IPS-20b (cell line): ENCODE measurements around the gene ARHGEF7.
A peak's percentile ranks its signal among the peaks of the same experiment; 100 is the strongest.
"Not testable (repeated sequence)": the region's sequence is repeated elsewhere in the genome, so short reads cannot be mapped to it uniquely, and the experiment has no call there.

Source experiments
- H3K27ac ChIP-seq: one replicate; pipeline ENCODE4 v1.5.1; 2013; ENCODE audit warnings: low read length
- H3K27me3 ChIP-seq: 2 replicates; pipeline ENCODE4 v1.6.1; 2013; ENCODE audit warnings: mild to moderate bottlenecking, low read length, inconsistent platforms; ENCODE audit not compliant: insufficient read depth
- H3K36me3 ChIP-seq: 2 replicates; pipeline ENCODE4 v1.6.1; 2013; ENCODE audit warnings: low read depth, mild to moderate bottlenecking, inconsistent platforms, low read length, moderate library complexity; ENCODE audit not compliant: insufficient read depth
- H3K4me1 ChIP-seq: 2 replicates; pipeline ENCODE4 v1.6.1; 2013; ENCODE audit warnings: mild to moderate bottlenecking, control low read depth, inconsistent platforms, low read length, moderate library complexity; ENCODE audit not compliant: insufficient read depth
- H3K4me3 ChIP-seq: 2 replicates; pipeline ENCODE4 v1.5.1; 2013; ENCODE audit warnings: mild to moderate bottlenecking, low read length, inconsistent platforms
- H3K9ac ChIP-seq: 2 replicates; pipeline ENCODE4 v1.6.1; 2013; ENCODE audit warnings: low read depth, mild to moderate bottlenecking, inconsistent platforms, low read length, moderate library complexity
- H3K9me3 ChIP-seq: 2 replicates; pipeline ENCODE4 v1.6.1; 2013; ENCODE audit warnings: mild to moderate bottlenecking, low read depth, low read length, inconsistent platforms; ENCODE audit not compliant: insufficient read depth

Gene ARHGEF7, protein sequence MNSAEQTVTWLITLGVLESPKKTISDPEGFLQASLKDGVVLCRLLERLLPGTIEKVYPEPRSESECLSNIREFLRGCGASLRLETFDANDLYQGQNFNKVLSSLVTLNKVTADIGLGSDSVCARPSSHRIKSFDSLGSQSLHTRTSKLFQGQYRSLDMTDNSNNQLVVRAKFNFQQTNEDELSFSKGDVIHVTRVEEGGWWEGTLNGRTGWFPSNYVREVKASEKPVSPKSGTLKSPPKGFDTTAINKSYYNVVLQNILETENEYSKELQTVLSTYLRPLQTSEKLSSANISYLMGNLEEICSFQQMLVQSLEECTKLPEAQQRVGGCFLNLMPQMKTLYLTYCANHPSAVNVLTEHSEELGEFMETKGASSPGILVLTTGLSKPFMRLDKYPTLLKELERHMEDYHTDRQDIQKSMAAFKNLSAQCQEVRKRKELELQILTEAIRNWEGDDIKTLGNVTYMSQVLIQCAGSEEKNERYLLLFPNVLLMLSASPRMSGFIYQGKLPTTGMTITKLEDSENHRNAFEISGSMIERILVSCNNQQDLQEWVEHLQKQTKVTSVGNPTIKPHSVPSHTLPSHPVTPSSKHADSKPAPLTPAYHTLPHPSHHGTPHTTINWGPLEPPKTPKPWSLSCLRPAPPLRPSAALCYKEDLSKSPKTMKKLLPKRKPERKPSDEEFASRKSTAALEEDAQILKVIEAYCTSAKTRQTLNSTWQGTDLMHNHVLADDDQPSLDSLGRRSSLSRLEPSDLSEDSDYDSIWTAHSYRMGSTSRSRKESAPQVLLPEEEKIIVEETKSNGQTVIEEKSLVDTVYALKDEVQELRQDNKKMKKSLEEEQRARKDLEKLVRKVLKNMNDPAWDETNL

GRCh38 chr13:111115061-111115964 is at the start of gene ARHGEF7:
Gene ARHGEF7 (plus strand): TSS chr13:111115310. CDS start chr13:111115527, 217 bp downstream.
- peaks cover 68% of the 10 kb centered on the region for H3K27me3 ChIP-seq
- H3K4me3 ChIP-seq, result peak within 1 kb of the TSS; percentile 89
- no peaks in the 10 kb centered on the region for H3K36me3 ChIP-seq
- H3K9ac ChIP-seq, result peak within 1 kb of the TSS; percentile 71; the same call in 1 of the 2 replicates
- H3K27ac ChIP-seq, result no peak within 1 kb of the TSS
- no peaks in the 10 kb centered on the region for H3K4me1 ChIP-seq
- H3K9me3 ChIP-seq, result no peaks in the 10 kb centered on the region

DNA sequence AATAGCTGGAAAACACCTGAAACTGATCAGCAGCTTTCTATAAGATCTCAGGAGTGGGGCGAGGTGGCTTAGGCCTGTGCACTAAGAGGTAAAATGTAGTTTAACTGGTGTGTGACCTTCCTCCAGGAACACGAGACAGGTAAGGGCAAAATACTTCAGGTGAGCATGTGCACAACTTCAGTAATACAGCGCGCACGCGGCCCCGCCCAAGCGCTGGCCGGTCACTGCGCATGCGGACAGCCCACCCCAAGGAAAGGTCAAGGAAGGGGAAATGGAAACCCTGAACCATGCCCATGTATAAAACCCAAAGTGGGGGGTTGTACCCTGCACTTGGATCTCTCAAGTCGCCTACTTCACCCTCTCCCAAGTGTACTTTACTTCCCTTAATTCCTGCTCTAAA is 49.4 kb upstream of the ARHGEF7 start:
- Histone ChIP-seq H3K36me3 (no peaks in the 10 kb centered on the region), H3K4me3 (no peak overlapping the region), H3K27ac (no peak overlapping the region), H3K4me1 (peaks cover 25% of the 10 kb centered on the region), H3K9ac (no peak overlapping the region), H3K27me3 (peaks cover 35% of the 10 kb centered on the region), H3K9me3 (no peaks in the 10 kb centered on the region)

DNA sequence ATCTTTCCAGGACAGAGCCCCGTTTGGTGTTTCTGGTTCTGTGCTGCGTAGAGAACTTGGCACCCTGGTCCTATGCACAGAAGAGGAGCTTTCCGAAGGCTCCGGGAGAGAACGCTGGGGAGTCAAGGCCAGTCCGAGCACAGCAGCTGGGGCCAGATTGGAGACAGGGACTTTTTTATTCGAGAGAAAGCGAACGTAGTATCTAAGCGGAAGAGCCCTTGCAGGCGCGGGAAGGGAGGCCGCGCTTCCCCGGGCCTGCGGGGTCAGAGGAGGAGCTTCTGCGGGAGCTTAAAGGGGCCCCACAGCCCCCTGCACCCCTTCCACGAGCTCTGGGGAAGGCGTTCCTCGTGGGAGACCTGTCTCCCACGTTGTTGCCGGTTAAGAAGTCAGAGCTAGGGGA is 48.6 kb upstream of the ARHGEF7 start:
- Histone ChIP-seq H3K9ac (no peak overlapping the region), H3K27me3 (peaks cover 35% of the 10 kb centered on the region), H3K4me3 (peak overlapping the region; percentile 72; the same call in 1 of the 2 replicates), H3K9me3 (0 out of 2 replicates have a peak, but pooled peaks cover 6% of the 10 kb centered on the region), H3K27ac (no peak overlapping the region), H3K4me1 (peaks cover 25% of the 10 kb centered on the region), H3K36me3 (no peaks in the 10 kb centered on the region)

DNA sequence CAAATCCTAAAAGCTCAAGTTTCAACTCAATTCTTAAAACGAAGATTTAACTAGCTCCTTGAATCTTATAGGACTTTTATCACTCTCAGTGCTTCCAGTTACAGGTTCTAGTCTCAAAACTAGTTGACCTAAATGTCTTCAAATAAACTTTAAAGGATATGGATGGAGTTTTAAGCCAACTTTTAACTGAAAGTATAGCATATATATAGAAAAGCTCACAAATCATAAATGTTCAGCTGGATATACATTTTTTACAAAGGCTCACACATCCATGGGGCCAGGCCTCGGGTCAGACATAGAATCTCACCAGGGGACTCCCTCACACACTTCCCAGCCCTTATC is 47.1 kb upstream of the ARHGEF7 start:
- H3K27me3 ChIP-seq, result peaks cover 35% of the 10 kb centered on the region
- H3K9me3 ChIP-seq, result 0 out of 2 replicates have a peak, but pooled peaks cover 6% of the 10 kb centered on the region
- no peaks in the 10 kb centered on the region for H3K36me3 ChIP-seq
- no peak overlapping the region for H3K9ac ChIP-seq
- peak overlapping the region; percentile 72; the same call in 1 of the 2 replicates for H3K4me3 ChIP-seq
- H3K27ac ChIP-seq, result no peak overlapping the region
- H3K4me1 ChIP-seq, result peaks cover 22% of the 10 kb centered on the region

- H3K36me3 ChIP-seq, H3K4me1 ChIP-seq, H3K4me3 ChIP-seq, H3K27ac ChIP-seq, H3K9ac ChIP-seq: not testable (repeated sequence)
- Histone ChIP-seq H3K9me3 (0 out of 2 replicates have a peak, but pooled peaks cover 12% of the 10 kb centered on the region), H3K27me3 (peaks cover 17% of the 10 kb centered on the region)
Observed at GRCh38 chr13:111071120-111071519, 44.0 kb upstream of the ARHGEF7 start.

DNA sequence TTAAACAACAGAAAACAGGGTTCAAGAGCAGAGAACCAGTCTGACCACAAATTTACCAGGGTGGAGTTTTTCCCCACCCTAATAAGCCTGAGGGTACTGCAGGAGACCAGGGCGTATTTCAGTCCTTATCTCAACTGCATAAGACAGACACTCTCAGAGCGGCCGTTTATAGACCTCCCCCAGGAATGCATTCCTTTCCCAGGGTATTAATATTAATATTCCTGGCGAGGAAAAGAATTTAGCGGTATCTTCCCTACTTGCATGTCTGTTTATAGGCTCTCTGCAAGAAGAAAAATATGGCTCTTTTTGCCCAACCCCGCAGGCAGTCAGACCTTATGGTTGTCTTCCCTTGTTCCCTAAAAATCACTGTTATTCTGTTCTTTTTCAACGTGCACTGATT is 43.6 kb upstream of the ARHGEF7 start:
- not testable (repeated sequence) for H3K27ac ChIP-seq, H3K36me3 ChIP-seq, H3K9ac ChIP-seq, H3K4me3 ChIP-seq, H3K4me1 ChIP-seq
- H3K27me3 ChIP-seq, result peaks cover 13% of the 10 kb centered on the region
- 0 out of 2 replicates have a peak, but pooled peaks cover 12% of the 10 kb centered on the region for H3K9me3 ChIP-seq

- H3K9me3 ChIP-seq, result 0 out of 2 replicates have a peak, but pooled peaks cover 12% of the 10 kb centered on the region
- H3K27ac ChIP-seq, result no peak overlapping the region
Observed at GRCh38 chr13:111074826-111075225, 40.3 kb upstream of the ARHGEF7 start.

GRCh38 chr13:111076155-111077013 is 38.7 kb upstream of the ARHGEF7 start:
- no peak overlapping the region for H3K9ac ChIP-seq
- H3K36me3 ChIP-seq, result no peaks in the 10 kb centered on the region
- H3K27me3 ChIP-seq, result no peaks in the 10 kb centered on the region
- H3K27ac ChIP-seq, result no peak overlapping the region
- H3K4me3 ChIP-seq, result no peak overlapping the region
- no peaks in the 10 kb centered on the region for H3K4me1 ChIP-seq
- H3K9me3 ChIP-seq, result 0 out of 2 replicates have a peak, but pooled peaks cover 6% of the 10 kb centered on the region

More at GRCh38 chr13:111074826-111075225, 40.3 kb upstream of the ARHGEF7 start:
- H3K36me3 ChIP-seq, result no peaks in the 10 kb centered on the region
- no peak overlapping the region for H3K9ac ChIP-seq
- H3K4me1 ChIP-seq, result no peaks in the 10 kb centered on the region
- no peak overlapping the region for H3K4me3 ChIP-seq
- no peaks in the 10 kb centered on the region for H3K27me3 ChIP-seq

DNA sequence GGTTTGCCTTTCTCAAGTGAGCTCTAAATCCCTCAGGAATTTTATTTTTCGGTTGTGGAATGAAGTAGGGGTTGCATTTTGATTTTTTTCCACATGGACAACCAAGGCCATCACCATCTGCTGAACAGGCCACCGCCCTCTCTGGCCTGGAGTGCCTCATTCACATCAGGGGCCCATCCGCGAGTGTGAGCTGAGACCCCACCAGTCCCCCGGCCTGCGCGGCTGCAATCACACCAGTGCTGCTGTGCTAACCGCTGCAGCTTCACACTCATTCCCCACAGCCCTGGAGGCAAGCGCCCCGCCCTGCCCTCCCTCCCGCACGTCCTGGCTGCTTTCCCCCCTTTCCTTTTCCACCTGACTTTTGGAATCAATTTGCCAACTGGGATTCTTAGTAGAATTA is 35.7 kb upstream of the ARHGEF7 start:
- Histone ChIP-seq H3K9me3 (0 out of 2 replicates have a peak, but pooled peaks cover 3% of the 10 kb centered on the region), H3K4me3 (no peak overlapping the region), H3K4me1 (no peaks in the 10 kb centered on the region), H3K27ac (no peak overlapping the region), H3K27me3 (no peaks in the 10 kb centered on the region), H3K9ac (no peak overlapping the region), H3K36me3 (no peaks in the 10 kb centered on the region)

DNA sequence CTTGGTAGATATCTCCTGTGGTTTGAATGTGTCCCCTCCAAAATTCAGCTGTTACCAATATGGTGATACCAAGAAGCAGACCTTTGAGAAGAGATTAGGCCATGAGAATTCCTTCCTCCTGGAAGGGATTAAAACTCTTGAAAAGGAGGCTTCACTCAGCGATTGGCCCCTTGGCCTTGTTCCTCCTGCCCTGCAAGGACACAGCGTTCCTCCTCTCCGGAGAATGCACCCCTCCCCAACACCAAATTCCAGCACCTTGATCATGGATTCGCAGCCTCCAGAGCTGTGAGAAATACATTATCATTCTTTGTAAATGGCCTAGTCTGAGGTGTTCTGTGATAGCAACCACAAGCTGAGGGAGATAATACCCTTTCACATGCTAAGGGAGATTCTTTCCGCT is 34.5 kb upstream of the ARHGEF7 start:
- Histone ChIP-seq H3K36me3 (no peaks in the 10 kb centered on the region), H3K4me3 (no peak overlapping the region), H3K9me3 (no peaks in the 10 kb centered on the region), H3K4me1 (no peaks in the 10 kb centered on the region), H3K27me3 (no peaks in the 10 kb centered on the region), H3K9ac (no peak overlapping the region), H3K27ac (no peak overlapping the region)
